ENCODE results near the gene LIN7A.

LIN7A gene

DNA sequence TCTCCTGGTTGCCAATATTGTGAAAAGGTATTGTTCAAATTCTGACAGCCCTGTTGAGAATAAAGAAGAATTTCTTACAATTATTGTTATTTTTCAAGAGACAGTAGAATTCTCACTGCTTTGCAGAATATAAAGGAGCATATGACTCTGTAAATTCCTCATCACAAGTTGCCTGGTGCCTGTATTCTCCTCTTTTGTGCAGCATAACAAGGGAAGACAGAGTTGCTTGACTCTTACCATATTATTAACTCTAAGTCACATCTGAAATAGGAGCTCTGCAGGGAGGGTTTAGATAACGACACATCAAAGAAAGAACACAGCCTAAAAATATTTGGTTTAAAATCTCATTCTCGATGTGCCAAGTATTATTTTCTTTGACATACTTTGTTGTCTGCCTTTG is 189.9 kb downstream of the LIN7A start:
- Histone ChIP-seq H3K4me1 (ENCODE audit: control insufficient read depth in 1 of 2, insufficient read depth in 1 of 2, low read depth in 1 of 2, low read length in 1 of 2) (no peaks in the 10 kb centered on the region), H3K27me3 (peaks cover 4% of the 10 kb centered on the region), H3K9me3 (no peaks in the 10 kb centered on the region), H3K36me3 (no peaks in the 10 kb centered on the region), H3K27ac (no peak overlapping the region), H3K4me3 (ENCODE audit: low read depth in 1 of 2, low read length in 1 of 2) (no peak overlapping the region)
- TF ChIP-seq CTCF (IDR thresholded peaks at IDR 0.05) = no peak

GRCh38 chr12:80745851-80746505 is 191.8 kb downstream of the LIN7A start:
- no peak overlapping the region for H3K4me3 ChIP-seq (ENCODE audit: low read depth in 1 of 2, low read length in 1 of 2)
- H3K27ac ChIP-seq = no peak overlapping the region
- H3K9me3 ChIP-seq = no peaks in the 10 kb centered on the region
- H3K36me3 ChIP-seq = no peaks in the 10 kb centered on the region
- H3K27me3 ChIP-seq = peaks cover 9% of the 10 kb centered on the region
- no peak for TF ChIP-seq CTCF (IDR thresholded peaks at IDR 0.05)
- H3K4me1 ChIP-seq (ENCODE audit: control insufficient read depth in 1 of 2, insufficient read depth in 1 of 2, low read depth in 1 of 2, low read length in 1 of 2) = no peaks in the 10 kb centered on the region
